Measurements from ENCODE around the gene CORO7. TPM values are rescaled to one million over a fixed set of nuclear protein-coding genes. Genes with fewer than 3 reads are reported as not detected.

Gene CORO7
- total and polyA plus RNA-seq, 9 of the 15 experiments (the other 6 are each of a cell fraction or from before 2014, with no cell fraction given), result 0.45 to 77.2 (median 18.7) TPM

GRCh38 chr16:4313563-4314531, 102.5 kb downstream of the CORO7 start (continued):
- TF ChIP-seq, protein P1, sequence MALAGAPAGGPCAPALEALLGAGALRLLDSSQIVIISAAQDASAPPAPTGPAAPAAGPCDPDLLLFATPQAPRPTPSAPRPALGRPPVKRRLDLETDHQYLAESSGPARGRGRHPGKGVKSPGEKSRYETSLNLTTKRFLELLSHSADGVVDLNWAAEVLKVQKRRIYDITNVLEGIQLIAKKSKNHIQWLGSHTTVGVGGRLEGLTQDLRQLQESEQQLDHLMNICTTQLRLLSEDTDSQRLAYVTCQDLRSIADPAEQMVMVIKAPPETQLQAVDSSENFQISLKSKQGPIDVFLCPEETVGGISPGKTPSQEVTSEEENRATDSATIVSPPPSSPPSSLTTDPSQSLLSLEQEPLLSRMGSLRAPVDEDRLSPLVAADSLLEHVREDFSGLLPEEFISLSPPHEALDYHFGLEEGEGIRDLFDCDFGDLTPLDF (CRISPR knock-in tag; IDR thresholded peaks at IDR 0.05), result no peak
- TF ChIP-seq ARID2 (IDR thresholded peaks at IDR 0.05) (no peak), ZNF121 (CRISPR knock-in tag; conservative IDR thresholded peaks at IDR 0.05) (peak; percentile 95), CXXC5 (CRISPR knock-in tag; IDR thresholded peaks at IDR 0.05) (peak; percentile 50), CAMTA2 (CRISPR knock-in tag; conservative IDR thresholded peaks at IDR 0.05) (no peak), ZNF175 (CRISPR knock-in tag; IDR thresholded peaks at IDR 0.05; ENCODE audit: low read depth) (no peak), YY1 (IDR thresholded peaks at IDR 0.05; ENCODE audit: borderline replicate concordance in 1 of 3, control insufficient read depth in 1 of 3, extremely low read depth in 1 of 3, insufficient read depth in 3 of 3, insufficient read length in 1 of 3, insufficient replicate concordance in 2 of 3, low read depth in 1 of 3, low read length in 2 of 3) (peak in 1 of 3 experiments; percentile 22), ARID4B (CRISPR knock-in tag; IDR thresholded peaks at IDR 0.05) (0 out of 2 replicates have a peak, but pooled peaks have one; percentile 8)
- TF ChIP-seq, protein P2, sequence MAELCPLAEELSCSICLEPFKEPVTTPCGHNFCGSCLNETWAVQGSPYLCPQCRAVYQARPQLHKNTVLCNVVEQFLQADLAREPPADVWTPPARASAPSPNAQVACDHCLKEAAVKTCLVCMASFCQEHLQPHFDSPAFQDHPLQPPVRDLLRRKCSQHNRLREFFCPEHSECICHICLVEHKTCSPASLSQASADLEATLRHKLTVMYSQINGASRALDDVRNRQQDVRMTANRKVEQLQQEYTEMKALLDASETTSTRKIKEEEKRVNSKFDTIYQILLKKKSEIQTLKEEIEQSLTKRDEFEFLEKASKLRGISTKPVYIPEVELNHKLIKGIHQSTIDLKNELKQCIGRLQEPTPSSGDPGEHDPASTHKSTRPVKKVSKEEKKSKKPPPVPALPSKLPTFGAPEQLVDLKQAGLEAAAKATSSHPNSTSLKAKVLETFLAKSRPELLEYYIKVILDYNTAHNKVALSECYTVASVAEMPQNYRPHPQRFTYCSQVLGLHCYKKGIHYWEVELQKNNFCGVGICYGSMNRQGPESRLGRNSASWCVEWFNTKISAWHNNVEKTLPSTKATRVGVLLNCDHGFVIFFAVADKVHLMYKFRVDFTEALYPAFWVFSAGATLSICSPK (IDR thresholded peaks at IDR 0.05; ENCODE audit: borderline replicate concordance), result no peak
- TF ChIP-seq, protein P3, sequence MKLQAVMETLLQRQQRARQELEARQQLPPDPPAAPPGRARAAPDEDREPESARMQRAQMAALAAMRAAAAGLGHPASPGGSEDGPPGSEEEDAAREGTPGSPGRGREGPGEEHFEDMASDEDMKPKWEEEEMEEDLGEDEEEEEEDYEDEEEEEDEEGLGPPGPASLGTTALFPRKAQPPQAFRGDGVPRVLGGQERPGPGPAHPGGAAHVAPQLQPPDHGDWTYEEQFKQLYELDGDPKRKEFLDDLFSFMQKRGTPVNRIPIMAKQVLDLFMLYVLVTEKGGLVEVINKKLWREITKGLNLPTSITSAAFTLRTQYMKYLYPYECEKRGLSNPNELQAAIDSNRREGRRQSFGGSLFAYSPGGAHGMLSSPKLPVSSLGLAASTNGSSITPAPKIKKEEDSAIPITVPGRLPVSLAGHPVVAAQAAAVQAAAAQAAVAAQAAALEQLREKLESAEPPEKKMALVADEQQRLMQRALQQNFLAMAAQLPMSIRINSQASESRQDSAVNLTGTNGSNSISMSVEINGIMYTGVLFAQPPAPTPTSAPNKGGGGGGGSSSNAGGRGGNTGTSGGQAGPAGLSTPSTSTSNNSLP (IDR thresholded peaks at IDR 0.05; ENCODE audit: borderline replicate concordance, low read depth, low read length), result no peak

Data from K562 (cell line).